ENCODE measurements around the gene AURKB. TPM values are rescaled to one million over a fixed set of nuclear protein-coding genes. Genes with fewer than 3 reads are reported as not detected.

Gene AURKB
- total and polyA plus RNA-seq, 2 donors (not counting 1 experiment from before 2014, with no cell fraction given): 1.1 to 5.3 TPM

GRCh38 chr17:8176197-8176940 is 34.0 kb downstream of the AURKB start, which contains the start of gene TMEM107:
TSS of gene TMEM107 (minus strand) at chr17:8176380. CDS start at chr17:8176286, 94 bp downstream.
- peak within 1 kb of the TSS; percentile 99 for H2AFZ ChIP-seq (ENCODE audit: insufficient read depth, low read depth, low read length, poor library complexity, severe bottlenecking)
- intact Hi-C loops (cut with micrococcal nuclease): no loop called here
- 2% methylated on average over 56 of the region's 56 CpGs for WGBS (ENCODE audit: insufficient coverage)

More at GRCh38 chr17:8176197-8176940, 34.0 kb downstream of the AURKB start, which contains the start of gene TMEM107:
- DNase-seq: peak; percentile 91
- peak within 1 kb of the TSS; percentile 83 for H3K9ac ChIP-seq (ENCODE audit: low read length)
- Mint-ChIP-seq H3K9me3 (ENCODE audit: insufficient read depth) (no peaks in the 10 kb centered on the region), H3K27me3 (no peaks in the 10 kb centered on the region), H3K27ac (peak within 1 kb of the TSS; percentile 96), H3K4me3 (peak within 1 kb of the TSS; percentile 94), H3K4me1 (peaks cover 46% of the 10 kb centered on the region)
- ChIA-PET POLR2A (interaction anchor here (0.6 to 2.0 kb wide), 6 partner anchors 10 to 63 kb away, joined by 3 to 9 read pairs (median 4); partner anchors contain the start of gene BORCS6), CTCF (interaction anchor here (1.0 to 1.9 kb wide), 7 partner anchors 10 to 68 kb away, joined by 3 to 7 read pairs (median 4); no protein-coding TSS in a partner anchor)
- peak; percentile 47 for ATAC-seq (ENCODE audit: low read depth)
- no peaks in the 10 kb centered on the region for H3K27me3 ChIP-seq (replicated peaks in 1 of 4; ENCODE audit: control extremely low read depth in 1 of 4, control insufficient read depth in 3 of 4, insufficient read depth in 4 of 4, low read length in 3 of 4)
- H3K4me2 ChIP-seq (replicated peaks; ENCODE audit: low read depth, low read length, poor library complexity, severe bottlenecking): peak within 1 kb of the TSS; percentile 97
- peaks cover 5% of the 10 kb centered on the region for H3K79me2 ChIP-seq (ENCODE audit: control insufficient read depth, insufficient read depth, low read length)
- TF ChIP-seq EZH2 (IDR thresholded peaks at IDR 0.05; ENCODE audit: borderline replicate concordance, insufficient read depth, low read depth, low read length, poor library complexity, severe bottlenecking) (no peak), CTCF (IDR thresholded peaks at IDR 0.05) (no peak)
- no peaks in the 10 kb centered on the region for H4K20me1 ChIP-seq (ENCODE audit: control insufficient read depth, insufficient read depth, low read length, poor library complexity, severe bottlenecking)
- H3K4me1 ChIP-seq (ENCODE audit: control insufficient read depth in 2 of 2, insufficient read depth in 2 of 2, low read length in 2 of 2): peaks cover 24 to 38% of the 10 kb centered on the region in 2 donors
- no peaks in the 10 kb centered on the region for H3K36me3 ChIP-seq (replicated peaks in 1 of 2; ENCODE audit: control extremely low read depth in 1 of 2, control insufficient read depth in 1 of 2, extremely low read depth in 1 of 2, insufficient read depth in 2 of 2, low read length in 1 of 2)
- H3K4me3 ChIP-seq (ENCODE audit: control extremely low read depth in 1 of 5, extremely low read depth in 1 of 5, insufficient read depth in 1 of 5, low read depth in 2 of 5, low read length in 4 of 5): peak within 1 kb of the TSS; percentile 48 to 87 (median 72)
- no peaks in the 10 kb centered on the region for H3K9me3 ChIP-seq (ENCODE audit: control extremely low read depth in 1 of 3, control insufficient read depth in 2 of 3, insufficient read depth in 1 of 3, low read length in 2 of 3)
- peak within 1 kb of the TSS; percentile 43 to 77 for H3K27ac ChIP-seq (ENCODE audit: low read length in 2 of 2)

All from B cell (primary cell).